GM04504 (cell line): Measurements from ENCODE around the gene ALDH18A1.
"Not testable (repeated sequence)": the region's sequence is repeated elsewhere in the genome, so short reads cannot be mapped to it uniquely, and the experiment has no call there.

Experiments used
- DNase-seq: peaks from one replicate; pipeline ENCODE4 v3.0.0-alpha.2; 2012; ENCODE audit warnings: low read depth

ALDH18A1 gene

DNA sequence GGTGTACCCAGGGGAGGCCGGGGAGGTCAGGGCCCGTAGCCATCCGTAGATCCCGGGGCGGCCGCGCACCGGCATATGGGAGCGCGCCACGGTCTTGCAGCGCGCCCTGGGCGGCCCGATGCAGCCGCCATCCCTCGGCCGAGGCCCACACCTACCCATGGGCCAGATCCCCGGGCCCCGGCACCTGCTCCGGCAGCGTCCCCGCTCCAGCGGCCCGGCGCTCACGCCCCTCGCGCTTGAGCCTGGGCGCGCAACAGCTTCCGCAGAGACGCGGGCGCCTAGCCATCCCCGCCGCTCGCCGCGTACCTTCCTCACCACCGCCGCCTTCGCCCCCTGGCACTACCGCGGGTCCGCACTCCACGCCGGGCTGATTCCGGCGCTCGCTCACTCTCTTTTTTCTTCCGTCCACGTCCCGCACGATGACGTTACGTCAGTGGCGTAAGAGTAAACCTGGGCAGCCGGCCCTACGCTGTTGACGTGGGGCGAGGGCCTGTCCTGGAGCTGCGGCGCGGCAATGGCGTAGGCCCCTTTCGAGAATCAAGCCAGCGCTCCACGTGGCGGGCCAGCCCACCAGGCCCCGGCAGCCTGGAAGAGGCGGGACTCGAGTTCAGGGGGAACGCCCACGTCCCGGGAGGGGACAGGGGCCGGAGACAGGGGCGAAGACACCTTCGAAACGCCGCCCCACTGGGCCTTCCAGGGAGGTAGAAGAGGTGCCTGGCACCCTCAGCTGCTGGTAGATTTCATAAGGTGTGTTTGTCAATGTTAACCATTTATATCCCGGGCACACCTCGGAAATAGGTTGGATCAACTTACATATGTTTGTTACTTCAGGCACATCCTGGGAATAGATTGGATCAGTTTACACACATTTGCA is at the start of gene ALDH18A1:
Gene ALDH18A1 (minus strand): TSS at position 421 of the 874 bp plus-strand sequence. CDS start 3,334 bp downstream, outside the sequence.
- DNase-seq = peak; percentile 79

DNA sequence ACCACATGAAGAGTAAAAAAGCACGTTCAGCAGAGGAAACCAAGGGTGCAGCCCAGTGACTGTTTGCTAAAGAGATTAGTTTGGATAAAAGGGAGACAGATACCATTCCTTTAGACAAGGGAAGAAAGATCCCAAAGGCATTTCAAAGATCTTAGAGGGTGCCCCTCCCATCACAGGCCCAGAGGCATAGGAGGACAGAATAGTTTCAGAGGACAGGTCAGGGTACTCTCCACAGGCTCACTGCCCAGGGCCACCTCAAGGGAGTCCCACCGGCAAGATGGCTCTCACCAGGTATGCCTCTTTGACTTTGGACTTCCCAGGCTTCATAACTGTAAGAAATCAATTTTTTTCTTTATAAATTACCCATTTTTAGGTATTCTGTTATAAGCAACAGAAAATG is 41.9 kb upstream of the ALDH18A1 start:
- DNase-seq = no peak

DNA sequence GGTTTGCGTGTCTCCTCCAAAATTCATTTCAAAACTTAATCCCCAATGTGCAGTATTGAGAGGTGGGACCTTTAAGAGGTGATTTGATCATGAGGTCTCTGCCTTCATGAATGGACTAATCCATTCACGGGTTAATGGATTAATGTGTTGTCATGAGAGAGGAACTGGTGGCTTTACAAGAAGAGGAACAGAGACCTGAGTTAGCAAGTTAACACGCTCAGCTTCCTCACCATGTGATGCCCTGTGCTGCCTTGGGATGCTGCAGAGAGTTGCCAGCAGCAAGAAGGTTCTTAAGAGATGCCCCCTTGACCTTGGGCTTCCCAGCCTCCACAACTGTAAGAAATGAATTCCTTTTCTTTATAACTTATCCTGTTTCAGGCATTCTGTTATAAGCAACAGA is 40.9 kb upstream of the ALDH18A1 start:
- DNase-seq = no peak

DNA sequence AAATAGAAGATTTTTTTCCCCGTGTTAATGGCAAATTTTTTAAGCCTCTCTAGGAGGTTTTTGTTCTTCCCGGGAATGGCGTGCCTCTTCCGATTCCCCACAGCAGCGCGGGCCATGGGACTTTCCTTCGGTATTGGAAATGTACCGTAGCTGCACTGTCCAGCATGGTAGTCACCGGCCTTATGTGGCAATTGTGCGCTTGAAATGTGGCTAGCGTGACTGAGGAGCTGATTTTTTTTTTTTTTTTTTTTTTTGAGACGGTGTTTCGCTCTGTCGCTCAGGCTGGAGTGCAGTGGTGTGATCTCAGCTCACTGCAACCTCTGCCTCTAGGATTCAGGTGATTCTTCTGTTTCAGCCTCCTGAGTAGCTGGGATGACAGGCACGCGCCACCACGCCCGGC is 38.2 kb upstream of the ALDH18A1 start:
- DNase-seq = no peak

DNA sequence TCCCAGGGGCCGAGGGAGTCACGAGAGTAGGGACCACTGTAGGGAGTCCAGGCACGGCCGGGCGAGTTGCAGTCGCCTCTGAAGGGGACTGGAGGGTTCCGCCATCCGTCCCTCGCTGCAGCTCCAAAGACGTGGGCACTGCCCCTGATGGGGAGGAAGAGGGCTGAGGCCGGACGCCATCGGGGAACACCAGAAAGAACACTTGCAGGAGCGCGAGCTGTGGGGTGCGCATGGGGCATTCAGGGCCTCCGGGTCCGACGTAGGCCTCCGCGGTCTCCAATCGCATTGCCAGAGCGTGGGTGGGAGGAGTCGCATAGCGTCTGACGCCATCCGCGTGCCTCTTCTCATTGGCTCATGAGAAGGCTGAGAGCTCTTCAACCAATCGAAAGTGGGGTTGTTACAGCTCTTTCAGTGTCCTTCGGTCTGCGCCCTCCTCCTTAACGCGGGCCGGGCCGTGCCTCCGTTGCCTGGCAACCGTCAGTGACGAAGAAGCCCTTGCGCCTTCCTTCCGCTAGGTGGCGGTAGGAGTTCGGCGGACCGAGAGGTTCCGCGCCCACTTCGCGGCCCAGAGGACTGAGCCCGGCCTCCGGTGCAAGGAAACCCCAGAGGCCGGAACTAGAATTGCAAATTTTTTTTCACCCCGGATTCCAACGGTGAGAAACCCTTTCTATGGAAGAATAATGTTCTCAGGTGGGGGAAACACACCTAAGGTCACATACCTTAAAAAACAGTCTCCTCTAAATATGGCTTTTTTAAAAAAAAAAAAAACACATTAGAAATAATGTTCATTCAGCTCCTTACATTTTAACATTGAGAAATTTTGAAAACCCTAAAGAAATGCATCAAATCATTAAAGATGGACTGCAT is 37.4 kb upstream of the ALDH18A1 start, which contains the start of gene TCTN3:
Gene TCTN3 (minus strand): TSS at position 260 of the 867 bp plus-strand sequence. CDS start 28 bp downstream, at position 232.
- peak; percentile 99 for DNase-seq

DNA sequence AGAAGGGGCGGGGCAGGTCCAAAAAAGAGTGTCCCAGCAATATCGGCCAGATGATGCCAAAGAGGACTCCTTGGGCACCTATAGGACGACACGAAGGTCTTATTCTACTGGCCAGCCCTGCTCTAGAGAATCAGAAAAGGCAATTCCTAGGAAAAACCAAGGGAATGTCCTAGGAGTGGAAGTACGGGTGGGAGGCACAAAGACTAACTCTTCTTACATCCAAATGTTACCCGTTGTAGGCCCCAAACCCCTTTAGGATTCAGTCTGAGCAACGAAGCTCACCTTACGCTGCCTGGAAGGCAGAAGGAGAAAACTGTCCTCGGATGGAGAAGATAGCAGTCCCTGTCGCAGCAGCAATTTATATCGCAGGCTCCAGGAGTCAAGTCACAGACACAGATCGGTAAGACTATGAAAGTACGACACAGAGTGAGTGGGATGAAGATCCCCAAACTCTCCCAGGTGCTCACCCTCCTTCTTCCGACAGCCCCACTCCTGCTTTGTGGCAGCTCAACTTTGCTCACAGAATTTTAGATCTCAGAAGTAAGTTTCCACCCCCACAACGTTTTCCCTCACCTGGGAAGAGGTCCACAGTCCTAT is 36.7 kb upstream of the ALDH18A1 start:
- DNase-seq = no peak

DNA sequence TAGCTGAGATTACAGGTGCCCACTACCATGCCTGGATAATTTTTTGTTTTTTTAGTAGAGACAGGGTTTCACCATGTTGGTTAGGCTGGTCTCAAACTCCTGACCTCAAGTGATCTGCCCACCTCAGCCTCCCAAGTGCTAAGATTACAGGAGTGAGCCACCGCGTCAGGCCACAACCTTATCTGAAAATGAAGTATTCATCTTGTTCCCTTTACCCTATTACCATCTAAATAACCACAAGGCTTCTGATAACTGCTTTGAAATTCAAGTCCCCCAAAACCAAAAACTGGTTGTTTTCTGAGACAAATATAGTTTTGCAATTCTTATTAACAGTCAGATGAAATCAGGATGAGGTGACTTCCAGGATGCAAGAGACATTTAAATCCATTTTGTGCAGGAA is 34.8 kb upstream of the ALDH18A1 start:
- no peak for DNase-seq

DNA sequence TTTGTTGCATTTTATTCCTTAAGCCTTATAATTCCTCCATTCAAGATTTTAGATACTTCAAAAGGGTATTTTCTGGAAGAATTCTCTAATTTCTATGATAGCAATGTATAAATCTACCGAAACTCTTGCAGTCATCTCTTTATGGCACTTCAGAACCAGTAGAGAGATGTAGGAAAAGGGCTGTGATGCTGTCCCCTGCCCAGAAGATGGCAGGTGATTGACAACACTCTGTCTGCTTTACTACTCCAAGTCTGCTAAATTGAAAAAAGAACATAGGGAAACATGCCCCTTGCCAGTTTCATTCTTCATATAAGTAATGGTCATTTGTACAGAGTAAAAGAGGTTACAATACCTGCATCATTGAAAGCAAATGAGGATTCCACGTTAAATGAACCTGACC is 32.1 kb upstream of the ALDH18A1 start:
- DNase-seq = no peak

DNA sequence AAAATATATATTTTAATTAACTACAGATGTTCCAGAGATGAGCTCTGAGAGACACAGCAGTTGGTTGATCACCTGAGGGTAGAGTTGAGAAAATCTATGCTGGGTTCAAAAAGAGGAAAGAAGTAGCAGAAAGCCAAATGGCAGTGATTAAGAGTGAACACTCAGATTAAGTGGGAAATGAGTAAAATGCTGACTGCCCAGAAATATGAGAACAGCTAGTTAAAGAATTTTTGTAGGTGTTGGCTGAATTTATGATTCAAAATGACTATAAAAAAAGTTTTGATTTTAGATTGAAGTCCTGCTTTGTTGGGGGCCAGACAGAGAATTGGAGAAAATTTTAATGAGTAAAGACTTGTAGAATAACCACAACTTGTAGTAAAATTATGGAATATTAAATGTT is 27.5 kb upstream of the ALDH18A1 start:
- DNase-seq = no peak

DNA sequence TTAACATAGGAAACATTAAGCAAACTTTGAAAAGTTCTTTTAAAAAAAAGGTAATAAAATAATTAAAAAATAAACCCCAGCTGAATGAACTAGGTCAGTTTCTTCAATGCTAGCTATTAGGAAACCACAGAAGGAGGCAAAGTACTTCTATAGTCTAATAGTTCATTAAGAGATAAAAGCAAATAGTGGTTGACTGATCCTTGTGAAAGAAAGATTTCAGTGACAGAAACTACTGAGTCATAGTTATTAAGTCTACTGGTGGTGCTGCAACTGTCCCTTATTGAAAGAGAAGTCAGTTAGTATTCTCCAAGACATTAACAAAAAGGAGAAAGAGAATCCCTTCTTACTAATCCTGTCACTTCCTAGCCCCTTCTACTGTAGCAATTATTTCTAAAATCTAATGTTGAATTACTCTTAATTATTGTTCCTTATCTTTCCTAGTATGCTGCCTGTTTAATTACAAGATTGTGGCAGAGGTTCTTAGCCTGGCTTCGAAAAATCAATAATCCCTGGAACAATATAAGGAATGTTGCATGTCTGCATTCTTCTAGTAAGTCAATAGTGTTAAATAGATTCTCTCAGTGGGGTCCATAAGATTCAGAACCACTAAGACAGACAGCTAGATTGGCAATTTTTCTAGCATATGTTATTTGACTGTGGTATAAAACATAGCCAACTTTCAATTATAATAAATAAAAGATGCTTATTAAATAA is 19.0 kb upstream of the ALDH18A1 start:
- no peak for DNase-seq

DNA sequence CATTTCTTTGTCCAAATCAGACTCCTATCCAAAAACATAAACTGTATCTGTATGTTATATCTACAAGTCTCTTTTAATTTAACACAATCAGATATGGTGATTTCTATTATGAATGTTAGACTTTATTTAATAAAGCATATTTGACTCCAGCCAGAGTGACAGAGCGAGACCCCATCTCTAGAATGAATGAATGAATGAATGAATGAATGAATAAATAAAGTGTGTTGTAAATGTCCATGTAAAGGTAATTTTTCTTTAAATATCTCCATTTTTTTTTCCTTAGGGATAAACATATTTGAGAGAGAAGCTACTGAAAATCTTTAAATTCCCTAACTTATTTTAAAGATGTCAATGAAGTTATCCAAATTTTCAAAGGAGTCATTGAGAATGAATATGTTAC is 18.1 kb upstream of the ALDH18A1 start:
- DNase-seq = no peak

DNA sequence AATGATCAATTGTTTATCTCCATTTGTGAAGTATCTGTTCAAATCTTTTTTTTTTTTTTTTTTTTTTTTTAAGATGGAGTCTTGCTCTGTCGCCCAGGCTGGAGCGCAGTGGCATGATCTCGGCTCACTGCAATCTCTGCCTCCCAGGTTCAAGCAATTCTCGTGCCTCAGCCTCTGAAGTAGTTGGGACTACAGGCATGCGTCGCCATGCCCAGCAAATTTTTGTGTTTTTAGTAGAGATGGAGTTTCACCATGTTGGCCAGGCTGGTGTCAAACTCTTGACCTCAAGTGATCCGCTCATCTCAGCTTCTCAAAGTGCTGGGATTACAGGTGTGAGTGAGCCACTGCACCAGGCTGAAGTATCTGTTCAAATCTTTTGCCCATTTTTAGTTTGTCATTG is 16.1 kb upstream of the ALDH18A1 start:
- not testable (repeated sequence) for DNase-seq

DNA sequence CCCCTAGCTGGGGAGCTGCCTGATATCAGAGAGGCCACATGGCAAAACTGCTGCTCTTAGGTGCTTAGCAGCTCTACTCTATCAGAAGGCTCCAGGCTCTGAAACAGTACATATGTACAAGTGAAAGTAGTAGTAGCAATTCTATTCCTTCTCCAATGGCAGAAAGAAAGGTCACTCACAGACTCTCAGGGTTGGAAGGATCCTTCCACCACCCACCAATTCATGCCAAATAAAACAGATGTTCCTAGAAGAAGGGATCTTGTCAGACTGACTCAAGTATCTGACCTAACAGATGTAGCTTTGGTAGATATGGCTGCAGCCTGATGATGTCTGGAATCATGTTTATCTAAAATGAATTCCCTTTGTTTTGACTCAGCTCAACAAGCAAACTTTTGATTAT is 8.0 kb upstream of the ALDH18A1 start:
- no peak for DNase-seq

DNA sequence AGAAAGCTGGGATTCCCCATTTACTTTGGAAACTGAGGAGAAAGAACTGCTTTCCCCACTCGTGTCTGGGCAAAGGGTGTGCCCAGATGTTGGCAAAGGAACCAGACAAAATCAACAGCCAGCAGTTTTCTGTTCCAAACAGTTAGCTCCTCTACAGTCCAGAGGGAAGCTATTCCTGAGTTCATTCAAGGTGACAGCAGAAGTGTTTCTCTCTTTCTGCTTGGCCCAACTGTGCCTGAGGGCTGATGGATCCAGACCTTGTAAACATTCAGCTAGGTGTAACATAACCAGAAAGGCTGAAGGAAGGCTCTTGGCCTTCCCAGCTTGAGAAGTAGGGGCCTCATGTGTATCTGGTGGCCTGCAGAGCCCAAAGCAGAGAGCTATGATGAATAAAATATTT is 7.0 kb upstream of the ALDH18A1 start:
- no peak for DNase-seq

DNA sequence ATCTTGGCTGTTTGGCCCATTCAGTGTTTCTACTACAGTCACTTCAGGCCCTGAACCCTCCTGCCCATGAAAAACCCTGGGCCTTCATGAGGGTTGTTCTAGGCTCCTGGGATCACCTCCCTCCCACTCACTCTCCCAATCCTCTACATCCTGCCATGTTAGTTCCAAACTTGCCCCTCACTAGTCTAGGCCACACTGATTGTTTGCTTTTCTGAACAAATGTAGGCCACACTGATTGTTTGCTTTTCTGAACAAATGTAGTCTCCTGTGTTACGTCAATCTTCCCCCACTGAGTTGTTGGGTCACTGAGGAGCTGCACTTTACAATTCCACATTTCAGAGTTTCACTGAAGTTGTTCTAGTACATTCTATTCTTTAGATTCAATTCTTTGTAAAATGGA is 5.3 kb upstream of the ALDH18A1 start:
- DNase-seq = no peak

DNA sequence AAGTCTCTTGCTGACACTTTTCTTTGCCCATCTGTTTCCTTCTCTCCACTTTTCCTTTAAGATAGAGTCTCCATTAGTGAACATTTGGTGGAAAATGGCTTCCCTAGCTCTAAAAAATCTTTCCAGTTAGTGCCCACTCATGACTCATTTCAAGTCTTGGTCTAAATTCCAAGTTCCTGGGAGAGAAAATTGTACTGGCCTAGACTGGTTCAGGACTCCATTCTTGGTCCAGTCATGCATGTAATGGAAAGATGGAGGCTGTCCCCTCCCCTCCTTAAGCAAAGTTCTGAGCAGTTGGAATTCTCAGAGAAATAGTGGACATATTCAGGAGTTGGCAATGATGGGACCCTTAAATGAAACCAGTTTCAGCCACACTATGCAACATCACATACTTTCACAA is 3.8 kb upstream of the ALDH18A1 start:
- DNase-seq = peak; percentile 9

DNA sequence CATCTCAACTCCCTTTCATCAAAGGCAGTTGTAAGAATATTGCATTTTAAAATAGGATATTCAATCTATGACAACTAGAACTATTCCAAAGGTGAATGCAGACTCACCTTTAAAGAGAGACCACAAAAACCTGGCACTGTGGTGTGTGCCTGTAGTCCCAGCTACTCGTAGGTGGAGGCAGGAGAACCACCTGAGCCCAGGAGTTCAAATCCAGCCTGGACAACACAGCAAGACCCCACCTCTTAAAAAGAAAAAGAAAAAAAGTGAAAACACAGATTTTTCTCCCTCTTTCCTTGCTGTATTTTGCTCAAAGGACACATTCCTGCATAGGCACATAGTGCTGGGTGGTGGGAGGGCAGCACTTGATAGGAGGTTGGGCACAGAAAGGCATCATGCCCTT is 739 bp upstream of the ALDH18A1 start:
- DNase-seq = no peak

DNA sequence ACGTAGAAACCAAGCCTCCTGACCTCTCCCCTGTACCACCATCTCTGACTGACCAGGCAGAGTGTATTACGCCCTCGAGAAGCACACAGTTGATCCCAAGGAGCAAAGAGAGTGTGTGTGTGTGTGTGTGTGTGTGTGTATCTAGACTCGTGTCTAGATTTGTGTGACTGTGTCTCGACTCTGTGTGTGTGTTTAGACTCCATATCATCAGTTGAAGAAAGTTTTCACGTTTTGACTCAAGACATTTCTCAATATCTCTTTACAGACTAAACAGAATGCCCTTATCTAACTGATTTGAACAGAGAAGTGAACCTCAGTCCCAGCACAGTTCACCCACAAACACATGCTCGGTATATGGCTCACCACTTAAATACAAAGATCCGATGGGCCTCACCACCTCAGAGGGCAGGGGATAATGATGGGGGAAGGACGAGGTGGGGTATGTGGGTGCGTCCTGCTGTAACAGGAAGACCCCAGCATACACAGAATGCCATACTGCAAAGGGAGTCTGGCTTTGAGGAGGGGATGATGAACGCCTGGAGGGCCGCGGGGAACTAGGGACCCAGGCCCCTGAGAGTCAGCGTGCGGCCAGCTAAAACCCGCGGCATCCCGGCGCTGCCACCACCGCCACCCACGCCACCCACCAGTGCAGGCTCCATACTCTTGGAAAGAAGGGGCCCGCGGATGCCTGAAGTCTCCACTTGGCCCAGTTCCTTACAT is 780 bp downstream of the ALDH18A1 start:
- DNase-seq = peak; percentile 9

DNA sequence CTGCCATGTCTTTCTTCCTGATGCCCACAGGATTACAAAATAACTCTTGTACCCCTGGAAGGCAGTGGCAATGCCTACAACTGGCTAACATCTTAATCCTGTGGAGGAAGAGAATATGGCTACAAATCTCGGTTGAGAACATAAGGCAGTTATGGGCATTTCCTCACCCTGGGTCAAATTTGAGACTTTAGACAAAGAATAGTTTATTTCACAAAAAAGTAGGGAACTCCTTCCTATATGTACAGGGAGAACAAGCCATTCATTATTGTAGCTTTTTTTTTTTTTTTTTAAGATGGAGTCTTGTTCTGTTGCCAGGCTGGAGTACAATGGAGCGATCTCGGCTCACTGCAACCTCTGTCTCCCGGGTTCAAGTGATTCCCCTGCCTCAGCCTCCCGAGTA is 2.6 kb downstream of the ALDH18A1 start:
- DNase-seq = no peak

DNA sequence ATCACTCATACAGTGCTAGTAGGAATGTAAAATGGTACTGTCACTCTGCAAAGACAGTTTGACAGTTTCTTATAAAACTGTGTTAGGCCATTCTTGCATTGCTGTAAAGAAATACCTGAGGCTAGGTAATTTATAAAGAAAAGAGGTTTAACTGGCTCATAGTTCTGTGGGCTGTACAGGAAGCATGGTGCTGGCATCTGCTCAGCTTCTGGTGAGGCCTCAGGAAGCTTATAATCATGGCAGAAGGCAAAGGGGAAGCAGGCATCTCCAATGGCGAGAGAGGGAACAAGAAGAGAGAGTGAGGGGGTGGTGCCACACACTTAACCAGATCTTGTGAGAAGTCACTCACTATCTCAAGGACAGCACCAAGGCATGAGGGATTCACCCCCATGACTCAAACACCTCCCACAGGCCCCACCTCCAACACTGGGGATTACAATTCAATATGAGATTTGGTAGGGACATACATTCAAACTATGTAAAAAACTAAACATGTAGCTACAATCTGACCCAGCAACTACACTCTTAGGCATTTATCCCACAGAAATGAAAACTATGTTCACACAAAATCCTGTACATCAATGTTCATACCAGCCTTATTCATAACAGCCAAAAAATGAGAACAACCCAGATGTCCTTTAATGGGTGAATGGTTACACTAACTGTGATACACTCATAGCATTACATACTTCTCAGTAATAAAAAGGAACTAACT is 5.0 kb downstream of the ALDH18A1 start:
- peak; percentile 0 for DNase-seq

DNA sequence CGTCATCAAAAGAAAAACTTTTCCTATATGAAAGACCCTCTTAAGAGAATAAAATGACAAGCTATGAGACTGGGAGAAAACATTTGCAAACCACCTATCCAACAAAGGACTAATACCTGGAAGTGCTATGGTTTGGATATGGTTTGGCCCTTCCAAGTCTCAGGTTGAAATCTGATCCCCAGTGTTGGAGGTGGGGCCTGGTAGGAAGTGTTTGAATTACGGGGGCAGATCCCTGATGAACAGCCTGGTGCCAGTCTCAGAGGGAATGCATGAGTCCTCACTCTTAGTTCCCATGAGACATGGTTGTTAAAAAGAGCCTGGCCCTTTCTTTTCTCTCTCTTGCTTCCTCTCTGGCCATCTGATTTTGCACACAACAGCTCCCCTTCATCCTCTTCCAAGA is 6.3 kb downstream of the ALDH18A1 start:
- no peak for DNase-seq
